Epithelial cell of proximal tubule (primary cell): ENCODE results near the gene PRKCG. TPM values are rescaled to one million over a fixed set of nuclear protein-coding genes. Genes with fewer than 3 reads are reported as not detected.
A peak's percentile ranks its signal among the peaks of the same experiment; 100 is the strongest.
"Not testable (repeated sequence)": the region's sequence is repeated elsewhere in the genome, so short reads cannot be mapped to it uniquely, and the experiment has no call there.

Source experiments
- DNase-seq: peaks from one replicate; pipeline ENCODE4 v3.0.0-alpha.2; 2011; ENCODE audit warnings: low read depth
- H3K4me3 ChIP-seq: 2 replicates; pipeline ENCODE4 v1.5.1; 2011; ENCODE audit warnings: low read depth, mild to moderate bottlenecking, low read length
- CTCF ChIP-seq: conservative IDR thresholded peaks from 2 replicates; pipeline ENCODE4 v1.5.1; 2012; ENCODE audit warnings: low read depth, mild to moderate bottlenecking, low read length
- total RNA-seq: library from RNA; depleted of rRNA; stranded (reverse); fragments of >200 nt; gene quantifications from 2 replicates; pipeline ENCODE4 v1.2.3, GENCODE V29; 2015

The PRKCG gene
- 1.3 TPM in 1 of 2 replicates, not detected in the other for total RNA-seq

- no peak for DNase-seq
- peak within 1 kb of the TSS; percentile 46 for H3K4me3 ChIP-seq
- peak; percentile 49 for TF ChIP-seq CTCF
These were observed at the start of gene PRKCG for GRCh38 chr19:53881482-53882390. Gene PRKCG (plus strand): TSS chr19:53882197. CDS start chr19:53882495, 298 bp downstream.

DNA sequence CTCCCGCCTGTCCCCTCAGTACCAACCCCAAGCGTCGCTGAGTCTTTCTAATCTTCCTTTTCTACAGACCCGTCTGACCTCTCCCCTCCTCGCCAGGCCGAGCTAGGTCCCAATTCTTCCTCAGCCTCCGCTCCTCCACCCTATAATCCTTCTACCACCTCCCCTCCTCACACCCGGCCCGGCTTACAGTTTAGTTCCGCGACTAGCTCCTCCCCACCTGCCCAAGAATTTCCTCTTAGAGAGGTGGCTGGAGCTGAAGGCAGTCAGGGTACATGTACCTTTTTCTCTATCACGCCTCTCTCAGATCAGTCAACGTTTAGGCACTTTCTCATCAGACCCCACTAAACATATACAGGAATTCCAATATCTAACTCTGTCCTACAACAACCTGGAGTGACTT lies 49.1 kb upstream of the PRKCG start:
- not testable (repeated sequence) for DNase-seq, H3K4me3 ChIP-seq

DNA sequence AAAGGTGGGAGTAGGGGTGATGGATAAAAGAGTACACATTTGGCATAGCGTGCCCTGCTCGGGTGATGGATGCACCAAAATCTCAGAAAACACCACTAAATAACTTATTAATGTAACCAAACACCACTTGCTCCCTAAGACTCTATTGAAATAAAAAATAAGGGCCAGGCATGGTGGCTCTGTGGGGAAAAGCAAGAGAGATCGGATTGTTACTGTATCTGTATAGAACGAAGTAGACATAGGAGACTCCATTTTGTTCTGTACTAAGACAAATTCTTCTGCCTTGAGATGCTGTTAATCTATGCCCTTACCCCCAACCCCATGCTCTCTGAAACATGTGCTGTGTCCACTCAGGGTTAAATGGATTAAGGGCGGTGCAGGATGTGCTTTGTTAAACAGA lies 43.6 kb upstream of the PRKCG start:
- not testable (repeated sequence) for DNase-seq, H3K4me3 ChIP-seq

- not testable (repeated sequence) for H3K4me3 ChIP-seq, DNase-seq
These were observed 41.8 kb upstream of the PRKCG start for GRCh38 chr19:53840241-53840640.

GRCh38 chr19:53840914-53841313 lies 41.1 kb upstream of the PRKCG start:
- DNase-seq: peak; percentile 20

GRCh38 chr19:53844849-53845246 lies 37.1 kb upstream of the PRKCG start:
- no peak for DNase-seq
- TF ChIP-seq CTCF: no peak
- H3K4me3 ChIP-seq: no peak overlapping the region

More at GRCh38 chr19:53840914-53841313, 41.1 kb upstream of the PRKCG start:
- not testable (repeated sequence) for H3K4me3 ChIP-seq

DNA sequence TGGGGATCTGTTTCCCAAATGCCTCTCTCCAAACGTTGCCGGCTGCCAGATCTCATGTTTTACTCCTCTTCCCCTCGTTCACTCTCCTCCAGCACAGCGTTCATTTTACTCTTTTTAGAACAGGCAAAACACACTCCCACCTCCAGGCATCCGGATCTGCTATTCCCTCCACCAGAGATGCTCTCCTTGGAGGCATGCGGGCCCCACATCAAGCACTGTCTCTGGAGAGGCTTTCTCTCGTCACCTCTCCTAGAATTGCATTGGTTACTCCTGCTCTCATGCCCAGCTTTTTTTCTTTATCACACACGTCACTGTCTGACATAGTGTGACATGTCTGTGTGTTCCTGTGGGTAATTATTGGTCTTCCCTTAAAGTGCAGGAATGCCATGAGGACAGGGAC lies 34.4 kb upstream of the PRKCG start:
- H3K4me3 ChIP-seq: no peak overlapping the region
- no peak for DNase-seq
- TF ChIP-seq CTCF: no peak

DNA sequence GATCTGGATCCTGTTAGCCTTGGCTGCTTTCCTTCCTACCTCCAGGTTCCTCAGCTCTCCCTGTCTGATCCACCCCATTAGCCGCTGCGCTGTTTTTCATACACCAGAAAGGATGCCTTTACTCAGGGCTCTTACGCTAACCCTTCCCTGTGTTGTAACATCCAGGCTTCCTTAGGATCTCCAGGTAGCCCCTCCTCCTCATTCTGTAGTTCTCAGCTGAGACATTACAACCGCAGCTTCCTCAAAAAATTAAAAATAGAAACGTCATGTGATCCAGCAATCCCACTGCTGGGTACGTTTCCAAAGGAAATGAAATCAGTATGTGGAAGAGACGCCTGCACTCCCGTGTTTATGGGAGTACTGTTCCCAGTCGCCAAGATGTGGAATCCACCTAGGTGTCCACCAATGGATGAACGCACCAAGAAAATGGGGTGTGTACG lies 32.7 kb upstream of the PRKCG start:
- DNase-seq: no peak
- no peak overlapping the region for H3K4me3 ChIP-seq

More for the DNA sequence above, 32.7 kb upstream of the PRKCG start:
- no peak for TF ChIP-seq CTCF
